HG03469 (cell line): ENCODE results near the gene MTOR.

Experiments used
- ATAC-seq: cut with Tn5 transposase; IDR thresholded peaks from one replicate; pipeline ENCODE4 v1.9.1; 2021; ENCODE audit warnings: mild to moderate bottlenecking, moderate library complexity, moderate number of reproducible peaks; ENCODE audit not compliant: unreplicated experiment

MTOR gene

DNA sequence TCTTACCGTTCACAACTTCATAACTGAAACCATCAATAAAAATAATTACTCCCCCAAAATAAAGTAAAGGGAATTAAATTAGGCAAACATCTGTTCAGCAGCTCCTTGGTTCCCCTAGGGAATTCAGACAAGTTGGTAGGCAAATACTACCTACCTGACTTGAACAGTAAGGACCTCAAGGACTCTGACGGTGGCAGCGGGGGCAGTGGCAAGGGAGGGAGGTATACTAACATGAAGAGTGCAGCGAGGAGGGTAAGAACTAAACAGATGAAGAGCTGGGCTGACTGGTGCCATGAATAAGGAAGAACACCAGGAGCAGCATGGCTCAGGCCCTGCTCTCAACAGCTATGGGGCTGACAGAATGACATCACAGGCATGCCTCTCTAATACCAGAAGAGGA, 33.1 kb downstream of the MTOR start:
- ATAC-seq, result no peak

DNA sequence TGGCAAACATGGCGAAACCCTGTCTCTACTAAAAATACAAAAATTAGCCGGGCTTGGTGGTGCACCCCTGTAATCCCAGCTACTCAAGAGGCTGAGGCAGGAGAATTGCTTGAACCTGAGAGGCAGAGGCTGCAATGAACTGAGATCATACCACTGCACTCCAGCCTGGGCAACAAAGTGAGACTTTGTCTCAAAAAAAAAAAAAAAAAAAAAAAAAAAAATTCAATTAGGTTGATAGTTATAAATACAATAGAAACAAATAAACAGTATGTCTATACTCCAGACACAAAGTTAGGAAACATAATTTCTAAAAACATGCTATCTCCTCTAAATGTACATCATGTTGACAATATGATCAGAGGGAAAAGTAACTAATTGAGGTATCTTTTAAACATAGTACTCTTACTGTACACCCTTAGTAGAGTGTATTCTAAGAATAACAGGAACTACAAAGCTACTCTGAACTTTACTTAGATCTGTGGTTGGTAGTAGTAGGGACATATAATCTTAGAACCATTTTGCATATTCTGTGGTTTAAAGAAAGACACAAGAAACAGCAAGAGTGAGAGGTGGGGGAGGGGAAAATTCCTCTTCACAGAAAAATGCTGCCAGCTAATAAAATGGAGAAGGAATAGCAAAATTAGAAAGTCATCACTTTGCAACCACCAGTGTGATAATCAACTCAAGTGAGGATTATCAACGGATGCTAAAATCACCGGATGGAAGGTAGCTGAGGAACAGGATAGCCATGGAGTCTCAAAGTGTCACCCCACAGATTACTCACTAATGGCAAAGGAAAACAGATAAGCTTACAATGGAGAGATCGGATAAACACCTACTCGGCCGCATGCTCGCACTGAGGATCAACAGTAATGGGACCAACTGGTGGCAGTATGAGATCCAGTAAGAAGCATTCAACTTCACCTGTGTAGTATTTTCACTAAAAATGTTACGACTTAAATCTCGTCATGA, 35.0 kb downstream of the MTOR start:
- ATAC-seq, result no peak

DNA sequence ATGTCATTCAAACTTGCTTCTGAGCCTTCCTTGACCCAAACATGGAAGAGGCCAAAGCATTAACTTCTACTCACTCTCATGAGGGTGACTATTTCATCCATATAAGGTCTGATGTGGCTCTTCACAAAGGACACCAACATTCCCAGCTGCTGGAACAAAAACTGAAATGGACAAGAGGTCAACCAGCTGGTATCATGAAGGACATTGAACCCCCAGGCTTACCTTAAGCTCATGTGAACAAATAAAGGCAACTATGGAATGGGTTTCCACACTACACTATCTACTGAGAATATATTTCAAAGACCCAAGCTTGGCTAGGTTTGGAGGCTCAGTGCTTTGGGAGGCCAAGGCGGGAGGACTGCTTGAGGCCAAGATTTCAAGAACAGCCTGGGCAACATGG, 46.3 kb downstream of the MTOR start:
- no peak for ATAC-seq

DNA sequence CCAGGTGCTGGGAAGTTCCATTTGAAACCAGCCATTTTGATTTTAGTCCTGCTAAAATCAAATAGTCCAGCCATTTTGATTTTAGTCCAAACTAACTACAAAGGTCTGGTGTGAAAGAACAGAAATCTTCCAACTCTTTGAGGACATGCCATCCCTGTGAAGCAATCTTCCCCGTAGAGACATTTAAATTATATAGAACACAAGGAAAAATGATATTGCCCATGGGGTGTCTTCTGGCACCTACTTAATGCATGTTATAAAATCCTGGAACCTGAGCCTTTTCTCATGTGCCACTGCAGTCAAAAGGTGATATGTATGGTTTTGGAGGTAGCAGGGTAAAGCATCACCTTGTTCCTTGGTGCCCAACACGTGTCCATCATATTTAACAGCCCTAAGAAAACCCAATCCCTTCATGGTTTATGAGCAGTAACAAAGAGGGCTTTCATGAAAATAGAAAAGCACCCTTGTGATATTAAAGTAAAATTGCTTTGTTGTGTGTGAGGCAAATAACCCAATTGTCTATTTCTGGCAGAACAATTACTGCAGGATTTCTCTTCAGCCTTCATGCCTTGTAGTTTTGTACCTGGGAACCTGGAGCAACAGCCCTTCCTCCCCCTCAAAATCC, 46.9 kb downstream of the MTOR start:
- ATAC-seq, result no peak

DNA sequence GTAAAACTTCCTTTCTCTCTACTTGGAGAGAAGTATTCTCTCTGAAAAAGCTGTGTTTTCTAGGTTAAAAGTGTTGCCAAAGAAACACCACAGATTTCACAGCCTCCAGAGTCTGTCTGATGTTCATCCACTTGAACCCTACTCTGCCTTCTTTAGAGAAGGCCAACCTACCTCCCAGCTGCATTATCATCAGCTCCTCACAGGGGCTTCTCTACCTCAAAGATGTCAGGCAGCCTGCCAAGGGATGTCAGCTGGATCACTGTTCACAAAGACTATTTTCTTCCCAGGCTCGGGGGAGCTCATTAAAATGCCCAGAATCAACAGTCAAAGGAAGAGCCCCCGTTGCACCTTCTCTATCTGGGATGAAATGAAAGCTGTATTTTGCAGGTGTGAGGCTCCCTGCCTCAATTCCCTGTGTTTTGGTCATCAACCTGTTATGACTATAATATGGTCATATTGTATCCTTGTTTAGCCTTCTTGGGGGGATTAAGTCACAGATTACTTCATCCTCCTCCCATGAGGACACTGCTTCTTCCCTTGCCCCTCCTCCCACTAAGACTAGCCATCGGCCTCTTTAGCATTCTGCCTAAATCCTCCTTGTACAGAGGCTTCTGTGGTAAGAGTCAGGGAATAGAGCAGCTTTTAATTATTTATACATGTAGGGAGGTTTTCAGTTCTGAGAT, 47.5 kb downstream of the MTOR start:
- ATAC-seq, result no peak

DNA sequence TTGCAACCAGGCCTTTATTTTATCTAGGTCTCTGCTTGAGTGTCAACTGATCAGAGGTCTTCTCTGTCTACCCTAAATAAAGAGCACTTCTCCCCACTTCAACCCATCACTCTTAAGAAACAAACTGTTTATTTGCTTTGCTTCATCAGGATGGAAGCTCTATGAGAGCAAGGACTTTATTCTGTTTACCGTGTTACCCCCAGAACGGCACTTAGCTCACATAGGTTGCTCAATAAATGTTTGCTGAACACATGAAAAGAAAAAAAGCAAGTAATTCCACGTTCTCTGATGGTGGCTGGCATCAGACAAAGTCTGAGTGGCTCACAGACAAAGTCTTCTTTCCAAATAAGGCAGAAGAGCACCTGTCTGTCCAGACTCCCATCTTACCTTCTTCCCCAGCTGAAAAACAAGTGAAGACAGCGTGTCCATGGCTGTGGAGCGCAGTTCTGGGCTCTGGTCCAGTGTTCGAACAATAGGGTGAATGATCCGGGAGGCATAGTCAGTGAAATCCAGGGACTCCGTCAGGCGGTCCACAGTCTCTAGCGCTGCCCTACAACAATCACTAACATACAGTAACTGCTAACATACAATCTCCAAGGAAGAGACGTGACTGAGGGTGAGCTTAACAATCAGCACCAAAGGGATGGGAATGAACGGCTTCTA, 50.3 kb downstream of the MTOR start:
- no peak for ATAC-seq

DNA sequence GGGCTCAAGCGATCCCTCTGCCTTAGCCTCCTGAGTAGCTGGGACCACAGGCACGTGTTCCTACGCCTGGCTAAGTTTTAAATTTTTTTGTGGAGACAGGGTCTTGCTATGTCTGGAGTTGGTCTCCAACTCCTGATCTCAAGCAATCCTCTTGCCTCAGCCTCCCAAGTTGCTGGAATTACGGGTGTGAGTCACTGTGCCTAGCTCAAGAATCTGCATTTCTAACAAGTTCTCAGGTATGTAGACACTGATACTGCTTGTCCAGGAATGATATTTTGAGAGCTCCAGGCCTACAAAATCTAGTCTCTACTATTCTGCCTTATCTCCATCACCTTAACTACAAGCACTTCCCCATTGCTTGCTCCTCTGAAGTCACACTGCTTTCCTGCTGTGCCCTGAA, 50.9 kb downstream of the MTOR start:
- ATAC-seq, result no peak

DNA sequence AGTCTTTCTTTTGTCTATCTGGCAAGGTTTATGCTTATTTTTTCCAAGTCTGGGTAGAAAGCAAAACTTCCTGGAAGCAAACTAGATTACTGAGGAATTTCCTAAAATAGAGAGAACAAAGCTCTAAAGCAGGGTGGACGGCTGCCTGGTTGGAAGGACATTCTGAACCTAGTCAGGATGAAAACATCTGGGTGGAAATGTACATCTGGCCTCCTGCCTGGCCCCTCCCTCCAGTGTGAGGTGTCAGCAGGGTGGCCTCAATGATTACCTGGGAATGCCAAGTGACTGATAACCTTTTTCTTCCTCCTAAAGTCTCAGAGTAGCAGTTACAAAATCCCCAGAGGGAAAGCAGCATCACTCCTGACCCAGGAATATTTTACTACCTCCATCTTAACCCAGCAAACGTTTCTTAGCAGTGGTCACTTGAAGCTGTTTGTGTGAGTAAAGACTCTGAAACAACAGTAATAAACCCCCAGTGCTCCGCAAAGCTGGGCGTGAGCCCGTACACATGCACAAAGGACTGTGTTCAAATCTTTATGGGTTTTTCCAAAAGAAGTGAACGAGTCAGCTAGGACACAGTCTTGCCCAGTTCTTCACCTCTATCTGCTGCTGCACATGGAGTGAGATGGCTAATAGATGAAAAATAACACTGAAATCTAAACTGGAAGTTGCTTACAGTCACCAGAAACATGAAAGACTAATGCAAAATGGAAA, 54.3 kb downstream of the MTOR start:
- no peak for ATAC-seq

DNA sequence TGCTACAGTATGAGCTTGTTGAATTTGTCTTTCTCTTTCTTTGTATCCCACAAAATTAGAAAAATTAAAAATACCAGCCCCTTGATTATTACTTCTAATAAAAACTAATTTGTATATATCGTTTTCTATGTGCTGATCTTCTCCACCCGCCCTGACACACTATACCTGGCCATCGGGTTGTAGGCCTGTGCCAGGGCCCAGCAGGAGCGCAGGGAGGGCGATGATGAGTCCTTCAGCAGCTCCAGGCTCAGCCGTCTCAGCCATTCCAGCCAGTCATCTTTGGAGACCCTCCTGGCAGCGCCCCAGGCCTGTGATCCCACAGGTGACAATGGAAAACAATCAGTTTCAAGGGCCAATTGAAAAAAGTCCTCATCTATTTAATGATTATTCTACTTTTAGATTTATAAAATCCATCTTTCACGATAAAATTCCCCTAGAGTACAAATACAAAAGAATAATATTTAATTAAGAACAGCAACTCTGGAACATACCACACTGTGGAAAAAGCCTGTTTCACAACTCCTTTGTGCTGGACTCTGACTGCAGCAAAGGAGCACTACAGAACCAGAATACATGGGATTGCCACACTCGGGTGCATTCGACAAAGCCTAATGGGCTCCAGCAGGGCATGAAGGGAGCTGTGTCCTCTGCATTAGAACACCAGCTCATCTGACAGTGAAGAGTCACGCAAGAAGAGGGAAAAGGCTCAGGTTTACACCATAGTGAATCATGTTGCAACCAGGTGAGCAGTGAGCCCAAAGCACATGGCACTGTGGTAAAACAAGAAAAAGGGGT, 57.8 kb downstream of the MTOR start:
- ATAC-seq, result no peak

DNA sequence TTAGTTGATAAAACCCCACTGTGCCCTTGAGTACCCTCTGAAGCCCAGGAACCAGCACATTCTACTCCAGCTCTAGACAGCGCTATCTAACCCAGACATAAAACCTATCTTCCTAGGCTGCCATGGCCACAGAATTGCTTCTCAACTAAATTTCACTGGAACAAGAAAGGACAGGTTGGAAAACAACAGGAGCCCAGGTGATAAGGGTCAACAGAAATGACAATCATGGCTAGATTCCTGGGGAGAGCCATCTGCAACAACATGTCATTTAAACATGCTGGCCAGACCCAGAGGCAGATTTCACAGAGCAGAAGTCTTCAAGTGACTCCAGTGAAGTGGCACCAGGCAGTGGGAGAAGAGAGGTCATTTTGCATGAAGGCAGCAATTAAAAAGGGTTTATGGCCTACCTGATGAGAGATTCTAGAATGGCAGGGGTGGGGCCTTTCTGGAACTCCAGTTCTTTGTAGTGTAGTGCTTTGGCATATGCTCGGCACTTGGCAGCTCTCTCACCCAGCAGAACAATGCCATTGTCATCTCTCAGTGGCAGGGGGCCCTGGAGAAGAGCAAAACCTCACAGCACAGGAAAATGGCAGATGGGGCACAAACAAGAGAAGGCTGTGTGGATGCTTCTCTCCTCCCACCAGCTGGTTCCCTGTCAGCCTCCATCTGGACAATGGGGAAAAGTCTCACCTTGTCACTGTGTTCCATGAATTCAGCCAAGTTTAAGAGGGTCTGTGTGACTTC, 63.3 kb downstream of the MTOR start:
- no peak for ATAC-seq

DNA sequence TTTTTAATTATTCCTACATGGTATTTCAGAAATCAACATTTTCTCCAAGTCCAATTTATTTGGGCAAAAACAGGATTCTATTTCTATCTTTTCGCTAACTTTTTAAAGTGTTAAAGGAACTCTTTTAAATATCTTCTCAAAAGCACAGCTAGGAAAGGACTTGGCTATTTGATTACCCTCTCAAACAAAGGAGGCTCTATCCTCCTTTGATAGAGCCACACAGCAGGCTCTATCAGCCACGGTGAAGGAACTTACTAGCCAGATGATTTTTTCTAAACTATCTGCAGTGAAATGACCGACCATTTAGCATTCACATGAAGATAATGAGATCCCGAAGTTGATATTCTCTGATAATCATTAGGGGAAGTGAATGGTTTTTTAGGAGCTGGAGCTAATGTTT, 64.1 kb downstream of the MTOR start:
- ATAC-seq, result no peak

DNA sequence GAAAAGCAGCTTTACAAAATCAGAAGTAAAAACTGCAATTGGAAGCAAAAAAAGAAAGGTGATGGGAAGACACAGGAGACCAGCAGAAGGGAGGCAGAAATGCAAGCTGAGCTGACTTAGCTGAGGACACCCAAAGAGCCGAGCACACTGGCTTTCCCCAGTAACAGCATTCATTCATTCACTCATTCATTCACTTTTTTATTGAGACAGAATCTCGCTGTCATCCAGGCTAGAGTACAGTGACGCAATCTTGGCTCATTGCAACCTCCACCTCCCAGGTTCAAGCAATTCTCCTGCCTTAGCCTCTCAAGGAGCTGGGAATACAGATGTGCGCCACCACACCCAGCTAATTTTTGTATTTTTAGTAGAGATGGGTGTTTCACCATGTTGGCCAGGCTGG, 65.0 kb downstream of the MTOR start:
- no peak for ATAC-seq

DNA sequence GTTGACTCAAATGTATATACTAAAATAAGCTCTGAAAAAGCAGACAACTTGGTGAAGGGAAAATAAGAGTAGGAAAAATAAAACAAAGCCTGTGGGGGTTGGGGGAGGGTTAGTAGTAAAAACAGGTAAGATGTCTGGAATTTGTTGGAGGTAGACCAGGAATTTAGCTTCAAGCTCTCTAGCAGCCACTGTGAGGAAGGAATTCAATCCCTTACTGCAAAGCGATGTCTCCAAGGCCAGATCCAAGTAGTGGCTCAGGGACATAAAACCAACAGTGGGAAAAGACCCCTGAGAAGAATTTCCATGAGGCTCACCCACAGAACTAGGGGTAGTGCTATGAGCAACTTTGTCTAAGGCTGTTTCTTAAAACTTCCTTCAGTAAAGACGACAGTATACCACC, 65.4 kb downstream of the MTOR start:
- no peak for ATAC-seq

DNA sequence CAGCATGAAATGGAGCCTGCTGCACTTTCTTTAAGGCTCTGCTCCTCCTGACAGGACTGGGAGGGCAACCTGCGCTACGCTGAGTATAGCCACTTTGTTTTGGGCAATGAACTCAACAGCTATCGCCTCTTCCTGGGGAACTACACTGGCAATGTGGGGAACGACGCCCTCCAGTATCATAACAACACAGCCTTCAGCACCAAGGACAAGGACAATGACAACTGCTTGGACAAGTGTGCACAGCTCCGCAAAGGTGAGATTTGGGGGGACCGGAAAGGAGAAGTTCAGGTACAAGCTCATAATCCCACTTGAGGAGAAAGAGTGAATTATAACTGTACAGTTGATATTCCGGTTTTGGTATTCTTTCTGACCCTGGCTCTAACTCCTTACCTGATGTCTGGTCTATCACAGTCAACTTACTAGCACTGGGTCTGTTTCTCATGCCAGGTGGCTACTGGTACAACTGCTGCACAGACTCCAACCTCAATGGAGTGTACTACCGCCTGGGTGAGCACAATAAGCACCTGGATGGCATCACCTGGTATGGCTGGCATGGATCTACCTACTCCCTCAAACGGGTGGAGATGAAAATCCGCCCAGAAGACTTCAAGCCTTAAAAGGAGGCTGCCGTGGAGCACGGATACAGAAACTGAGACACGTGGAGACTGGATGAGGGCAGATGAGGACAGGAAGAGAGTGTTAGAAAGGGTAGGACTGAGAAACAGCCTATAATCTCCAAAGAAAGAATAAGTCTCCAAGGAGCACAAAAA, 67.8 kb downstream of the MTOR start:
- no peak for ATAC-seq

DNA sequence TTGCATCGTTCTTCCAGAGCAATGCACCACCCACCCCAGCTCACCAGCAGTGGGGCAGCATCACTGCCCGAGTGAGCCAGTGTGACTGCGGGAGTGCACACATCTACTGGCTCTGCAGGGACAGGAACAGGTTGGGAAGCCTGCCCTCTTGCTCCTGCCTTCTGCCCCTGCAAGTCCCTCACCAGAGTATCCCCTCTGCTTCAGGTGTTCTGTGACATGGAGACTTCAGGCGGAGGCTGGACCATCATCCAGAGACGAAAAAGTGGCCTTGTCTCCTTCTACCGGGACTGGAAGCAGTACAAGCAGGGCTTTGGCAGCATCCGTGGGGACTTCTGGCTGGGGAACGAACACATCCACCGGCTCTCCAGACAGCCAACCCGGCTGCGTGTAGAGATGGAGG, 69.0 kb downstream of the MTOR start:
- ATAC-seq, result no peak

DNA sequence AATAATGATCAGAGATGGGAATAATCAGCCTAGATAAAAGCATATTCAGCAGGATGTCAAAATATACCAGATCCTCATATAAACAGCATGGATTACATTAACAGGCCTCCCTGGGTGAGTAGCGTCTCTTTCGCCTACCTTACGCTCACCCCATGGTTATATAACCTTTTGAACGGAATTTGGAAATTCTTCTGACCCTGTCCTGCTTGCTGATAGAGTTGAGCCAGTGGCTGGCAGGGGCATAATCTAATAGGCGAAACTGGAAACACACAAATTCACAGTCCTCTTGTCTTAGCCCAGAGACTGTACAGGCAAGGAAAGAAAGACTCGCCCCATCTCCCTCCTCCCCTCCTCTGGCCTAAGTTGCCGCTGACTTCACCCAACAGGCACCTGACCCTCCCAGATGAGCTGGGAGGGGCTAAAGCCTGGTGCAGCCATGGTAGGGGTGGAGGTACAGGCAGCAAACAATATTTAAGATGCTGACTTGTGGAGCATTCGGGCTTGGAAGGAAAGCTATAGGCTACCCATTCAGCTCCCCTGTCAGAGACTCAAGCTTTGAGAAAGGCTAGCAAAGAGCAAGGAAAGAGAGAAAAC, 73.4 kb downstream of the MTOR start, which contains the start of gene ANGPTL7:
Gene ANGPTL7, plus strand, starts transcription at position 498 of the 594 bp plus-strand sequence. CDS start 225 bp downstream, outside the sequence.
- no peak for ATAC-seq

DNA sequence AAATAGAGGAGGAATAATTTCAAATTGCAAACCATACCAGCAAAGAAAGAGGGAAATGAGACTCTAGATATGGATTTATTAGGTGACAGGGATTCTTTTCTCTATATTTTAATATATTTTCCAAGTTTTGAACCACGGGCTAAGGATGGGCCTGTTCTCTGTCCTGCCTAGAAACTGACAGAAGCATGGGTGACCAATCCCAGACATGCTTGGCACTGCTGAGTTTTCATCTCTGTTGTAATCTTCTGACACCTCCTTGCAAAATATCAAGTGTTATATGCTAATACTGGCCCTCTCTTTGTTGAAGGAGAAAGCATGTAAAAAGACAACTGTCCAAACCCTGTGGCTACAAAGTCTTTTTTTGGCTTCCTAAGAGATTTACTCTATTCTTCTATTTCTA, 74.0 kb downstream of the MTOR start:
- no peak for ATAC-seq

DNA sequence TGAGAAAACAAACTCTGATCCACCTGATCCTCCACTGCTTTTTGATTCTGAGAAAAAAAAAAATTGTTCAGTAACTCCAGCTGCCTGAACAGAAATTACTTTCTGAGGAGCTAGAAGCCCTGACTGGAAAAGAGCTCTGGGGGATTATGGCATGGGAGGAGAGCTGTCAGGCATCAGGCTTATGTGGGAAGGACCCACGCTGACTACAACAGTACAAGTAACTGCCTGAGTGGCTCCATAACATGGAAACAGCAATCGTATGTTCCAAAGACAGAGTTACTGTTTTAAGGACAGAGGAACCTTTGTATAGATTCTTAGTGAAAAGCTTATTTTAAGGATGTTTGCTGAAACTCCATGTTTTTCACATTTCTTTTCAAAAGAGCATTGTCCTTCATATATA, 74.4 kb downstream of the MTOR start:
- ATAC-seq, result no peak
